IPS-NIHi11 (cell line): Measurements from ENCODE around the gene ZDHHC3.

Experiments used
- DNase-seq: peaks from one replicate; pipeline ENCODE4 v3.0.0; 2012; ENCODE audit warnings: mixed read lengths, low spot score

Gene ZDHHC3

DNA sequence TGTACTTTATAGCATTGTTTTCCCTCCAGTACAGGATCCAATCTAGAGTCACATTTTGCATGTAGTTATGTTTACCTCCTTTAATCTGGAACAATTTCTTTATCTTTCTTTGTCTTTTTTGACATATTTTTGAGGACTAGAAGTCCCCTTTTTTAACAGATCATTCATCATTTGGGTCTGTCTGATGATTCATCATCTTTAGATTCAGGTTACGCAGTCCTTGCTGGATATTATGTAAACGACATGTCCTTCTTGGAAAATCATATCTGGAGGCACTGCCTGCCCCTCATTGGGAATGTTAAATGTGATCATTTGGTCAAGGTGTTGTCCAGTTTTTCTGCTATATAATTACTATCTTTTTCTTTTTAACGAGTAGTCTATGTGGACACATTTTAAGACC is 83.3 kb downstream of the ZDHHC3 start:
- no peak for DNase-seq

DNA sequence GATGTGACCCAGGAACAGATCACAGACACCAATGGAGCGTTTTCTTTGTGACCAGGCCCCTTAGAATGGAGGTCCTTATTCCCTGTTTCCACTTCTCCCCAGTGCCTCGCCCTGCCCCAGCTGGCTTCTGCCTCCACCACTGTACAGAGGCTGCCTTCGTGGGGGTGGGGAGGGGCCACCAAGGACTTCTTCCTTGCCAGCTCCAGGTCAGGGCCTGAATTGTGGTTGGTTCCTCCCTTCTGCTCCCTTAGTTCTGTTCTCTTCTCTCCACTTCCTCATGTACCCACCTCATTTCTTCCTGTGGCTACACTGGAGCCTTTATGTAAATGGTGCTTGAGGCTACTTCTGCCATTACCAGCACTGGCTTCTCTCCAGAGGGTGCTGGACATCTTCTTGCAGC is 85.1 kb downstream of the ZDHHC3 start:
- DNase-seq: no peak

DNA sequence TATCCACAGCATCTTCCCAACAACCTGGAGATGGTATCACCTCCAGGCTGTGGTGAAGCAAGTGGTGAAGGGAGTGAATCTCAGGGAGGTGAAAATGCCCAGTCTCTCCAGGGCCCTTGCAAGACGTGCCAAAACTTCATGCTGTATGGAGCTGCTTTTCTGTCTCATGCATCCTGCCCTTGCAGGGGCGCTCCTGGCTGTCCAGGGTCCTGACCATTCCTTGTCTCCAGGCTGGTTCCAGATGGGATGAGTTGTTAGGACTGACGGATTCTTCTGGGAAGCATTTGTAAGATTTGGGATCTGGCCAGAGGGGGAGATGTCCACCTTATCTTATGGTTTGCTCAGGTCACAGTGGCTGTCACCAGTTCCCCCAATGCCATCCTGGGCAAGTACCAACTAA is 85.7 kb downstream of the ZDHHC3 start:
- peak; percentile 41 for DNase-seq

DNA sequence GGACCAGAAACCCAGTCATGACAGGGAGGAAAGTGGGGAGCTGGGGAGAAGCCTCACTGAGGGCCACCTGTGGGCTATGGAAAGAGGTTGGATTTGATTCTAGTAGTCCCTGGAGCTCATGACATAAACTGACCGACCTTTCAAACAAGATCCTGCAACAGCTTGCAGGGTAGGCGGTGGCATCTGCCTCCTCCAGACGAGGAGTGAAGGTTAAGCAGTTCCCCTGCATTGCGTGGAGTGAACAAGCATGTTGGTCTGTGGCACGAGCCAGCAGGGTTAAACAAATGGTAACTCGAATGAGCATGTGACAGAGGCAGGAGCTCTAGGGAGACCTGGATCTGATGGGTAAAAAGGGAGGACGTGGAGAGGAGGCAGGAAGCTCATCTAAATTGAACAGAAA is 88.9 kb downstream of the ZDHHC3 start:
- DNase-seq: no peak

- no peak for DNase-seq
Measured at GRCh38 chr3:44886561-44886960, 89.4 kb downstream of the ZDHHC3 start.

- DNase-seq: no peak
Measured at GRCh38 chr3:44885618-44886017, 90.4 kb downstream of the ZDHHC3 start.

GRCh38 chr3:44883999-44884431 is 92.0 kb downstream of the ZDHHC3 start:
- DNase-seq: peak; percentile 46

GRCh38 chr3:44883213-44883955 is 92.6 kb downstream of the ZDHHC3 start:
- DNase-seq: no peak

DNA sequence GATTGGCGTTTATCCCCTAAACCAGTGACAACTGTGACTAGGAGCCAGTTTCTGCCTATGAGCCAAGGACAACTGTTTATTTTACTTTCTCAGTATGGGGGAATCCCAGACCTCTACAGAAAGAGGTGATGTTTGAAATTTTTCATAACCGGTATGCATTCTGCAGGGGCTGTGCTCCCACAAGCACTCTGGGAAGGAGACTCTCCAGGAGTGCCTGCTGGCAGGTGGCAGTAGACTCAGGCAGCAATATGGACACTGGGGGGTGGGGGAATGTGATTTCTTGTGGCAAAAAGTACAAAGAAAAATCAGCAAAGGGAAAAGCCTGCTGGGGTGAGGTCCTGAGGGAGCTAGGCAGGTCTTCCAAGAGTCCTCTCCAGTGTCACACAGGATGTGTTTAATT is 95.7 kb downstream of the ZDHHC3 start:
- DNase-seq: no peak

DNA sequence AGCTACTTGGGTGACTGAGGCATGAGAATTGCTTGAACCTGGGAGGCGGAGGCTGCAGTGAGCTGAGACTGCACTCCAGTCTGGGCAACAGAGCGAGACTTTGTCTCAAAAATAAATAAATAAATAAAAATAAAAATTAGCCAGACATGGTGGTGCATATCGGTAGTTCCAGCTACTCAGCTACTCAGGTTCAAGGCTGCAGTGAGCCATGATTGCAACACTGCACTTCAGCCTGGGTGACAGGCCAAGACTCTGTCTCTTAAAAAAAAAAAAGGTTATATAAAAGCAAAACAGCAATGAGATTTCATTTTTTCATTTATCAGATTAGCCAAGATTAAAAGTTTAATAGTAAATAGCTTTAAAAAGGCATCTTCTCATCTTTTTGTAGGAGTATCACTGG is 98.6 kb downstream of the ZDHHC3 start:
- no peak for DNase-seq

- no peak for DNase-seq
Measured at GRCh38 chr3:44875596-44875995, 100.4 kb downstream of the ZDHHC3 start.
